UCSD-AML1 (cell line): ENCODE results near the gene ST8SIA4.

Experiments used
- DNase-seq: peaks from one replicate; lab custom pipeline; 2025; ENCODE audit not compliant: unreplicated experiment; lab: John Stamatoyannopoulos, UW

The ST8SIA4 gene

GRCh38 chr5:100832252-100833230 is 70.5 kb downstream of the ST8SIA4 start:
- DNase-seq: no peak

- peak; percentile 5 for DNase-seq
These were observed 74.2 kb downstream of the ST8SIA4 start for GRCh38 chr5:100828898-100829356.

GRCh38 chr5:100828071-100828897 is 74.8 kb downstream of the ST8SIA4 start:
- DNase-seq: peak; percentile 4

GRCh38 chr5:100827481-100827889 is 75.6 kb downstream of the ST8SIA4 start:
- DNase-seq: peak; percentile 10

GRCh38 chr5:100826133-100826532 is 76.9 kb downstream of the ST8SIA4 start:
- no peak for DNase-seq

- DNase-seq: no peak
These were observed 78.4 kb downstream of the ST8SIA4 start for GRCh38 chr5:100824635-100825034.

GRCh38 chr5:100823812-100824211 is 79.3 kb downstream of the ST8SIA4 start:
- DNase-seq: no peak

- DNase-seq: no peak
These were observed 81.3 kb downstream of the ST8SIA4 start for GRCh38 chr5:100821751-100822150.

GRCh38 chr5:100818340-100818739 is 84.7 kb downstream of the ST8SIA4 start:
- no peak for DNase-seq

- DNase-seq: no peak
These were observed 99.7 kb downstream of the ST8SIA4 start for GRCh38 chr5:100803397-100803796.

GRCh38 chr5:100802208-100802607 is 100.9 kb downstream of the ST8SIA4 start:
- no peak for DNase-seq

- no peak for DNase-seq
These were observed 102.5 kb downstream of the ST8SIA4 start for GRCh38 chr5:100800562-100800961.

GRCh38 chr5:100799166-100799565 is 103.9 kb downstream of the ST8SIA4 start:
- DNase-seq: no peak

GRCh38 chr5:100797861-100798260 is 105.2 kb downstream of the ST8SIA4 start:
- DNase-seq: no peak

GRCh38 chr5:100796851-100797250 is 106.2 kb downstream of the ST8SIA4 start:
- DNase-seq: no peak

- DNase-seq: no peak
These were observed 108.2 kb downstream of the ST8SIA4 start for GRCh38 chr5:100794844-100795243.

- no peak for DNase-seq
These were observed 108.9 kb downstream of the ST8SIA4 start for GRCh38 chr5:100794218-100794617.

GRCh38 chr5:100792781-100793180 is 110.3 kb downstream of the ST8SIA4 start:
- DNase-seq: no peak

- DNase-seq: no peak
These were observed 111.7 kb downstream of the ST8SIA4 start for GRCh38 chr5:100791391-100791790.

- no peak for DNase-seq
These were observed 112.1 kb downstream of the ST8SIA4 start for GRCh38 chr5:100790951-100791350.

- peak; percentile 8 for DNase-seq
These were observed 112.9 kb downstream of the ST8SIA4 start for GRCh38 chr5:100790170-100790665.
